Tibial artery (tissue), 4 donors: ENCODE results near the gene TMUB2.
A peak's percentile ranks its signal among the peaks of the same experiment; 100 is the strongest.

Experiments used
- DNase-seq, 2 donors: peaks; one replicate each; pipeline ENCODE4 v3.0.0-alpha.2; 2019
- H3K27ac ChIP-seq, 2 donors: fragments of 200-600 bp; sonication (generic) in 1 of 2; 1 replicate in 1 of 2; 2 replicates in 1 of 2; pipeline ENCODE4 v1.5.1; 2018 to 2019; ENCODE audit warnings: mild to moderate bottlenecking in 1 of 2
- H3K27me3 ChIP-seq, 2 donors: fragments of 200-600 bp; sonication (generic) in 1 of 2; one replicate each; pipeline versions ENCODE4 v1.5.1 to v1.6.0; 2016 to 2019
- H3K36me3 ChIP-seq, 3 donors: fragments of 200-600 bp; sonication (generic) in 2 of 3; one replicate each; pipeline ENCODE4 v1.5.1; 2016 to 2019; ENCODE audit warnings: mild to moderate bottlenecking in 2 of 3
- H3K4me1 ChIP-seq, 4 donors: fragments of 200-600 bp; sonication (generic) in 2 of 4; 1 replicate in 3 of 4; 2 replicates in 1 of 4; pipeline ENCODE4 v1.5.1; 2016 to 2019
- H3K4me3 ChIP-seq, 2 donors: fragments of 200-600 bp; sonication (generic) in 1 of 2; 1 replicate in 1 of 2; 2 replicates in 1 of 2; pipeline ENCODE4 v1.5.1; 2018 to 2019; ENCODE audit warnings: mild to moderate bottlenecking in 2 of 2
- H3K9me3 ChIP-seq, 3 donors: fragments of 200-600 bp; sonication (generic) in 1 of 3; one replicate each; pipeline ENCODE4 v1.5.1; 2016 to 2019
- CTCF ChIP-seq, 2 experiments: fragments of 200-600 bp in 1 of 2; fragments of 450-650 bp in 1 of 2; IDR thresholded peaks; one replicate each; pipeline ENCODE4 v1.5.1; 2017 to 2019; ENCODE audit warnings: antibody characterized with exemption in 2 of 2, mild to moderate bottlenecking in 1 of 2, moderate library complexity in 1 of 2
- intact Hi-C: fragments of 100-400 bp; cut with DNase I; formaldehyde crosslinking; loops from one replicate; pipeline ENCODE4 v1.15.0; 2023; ENCODE audit warnings: low total_unique reads

TMUB2 gene

GRCh38 chr17:44216694-44217093 is 29.9 kb downstream of the TMUB2 start:
- H3K4me1 ChIP-seq, result peaks cover 0 to 29% (median 17%) of the 10 kb centered on the region in 4 donors

GRCh38 chr17:44217738-44218343 is 31.1 kb downstream of the TMUB2 start:
- Histone ChIP-seq H3K36me3 (peaks cover 33 to 45% (median 40%) of the 10 kb centered on the region in 3 donors), H3K9me3 (no peaks in the 10 kb centered on the region), H3K4me1 (peaks cover 0 to 29% (median 22%) of the 10 kb centered on the region in 4 donors), H3K27ac (peak overlapping the region; percentile 94 to 99), H3K27me3 (no peaks in the 10 kb centered on the region), H3K4me3 (peak overlapping the region; percentile 81 to 83)
- DNase-seq, result no peak
- intact Hi-C loops, result loop anchor here (2.0 kb wide), 1 partner anchor 107 kb away; the partner anchor contains the start of gene SLC25A39
- TF ChIP-seq CTCF (IDR thresholded peaks at IDR 0.05), result no peak

More at GRCh38 chr17:44216694-44217093, 29.9 kb downstream of the TMUB2 start:
- no peak overlapping the region for H3K4me3 ChIP-seq
- intact Hi-C loops, result no loop called here
- H3K27me3 ChIP-seq, result no peaks in the 10 kb centered on the region
- H3K9me3 ChIP-seq, result no peaks in the 10 kb centered on the region
- peaks cover 34 to 56% (median 40%) of the 10 kb centered on the region in 3 donors for H3K36me3 ChIP-seq
- no peak for TF ChIP-seq CTCF (IDR thresholded peaks at IDR 0.05)
- no peak overlapping the region for H3K27ac ChIP-seq
- no peak for DNase-seq

- H3K9me3 ChIP-seq, result no peaks in the 10 kb centered on the region
- H3K4me3 ChIP-seq, result peak overlapping the region; percentile 81 to 83
- peak; percentile 32 to 72 for TF ChIP-seq CTCF (IDR thresholded peaks at IDR 0.05)
- H3K36me3 ChIP-seq, result peaks cover 33 to 38% (median 35%) of the 10 kb centered on the region in 3 donors
- H3K4me1 ChIP-seq, result peaks cover 0 to 36% (median 28%) of the 10 kb centered on the region in 4 donors
- no peaks in the 10 kb centered on the region for H3K27me3 ChIP-seq
- peak overlapping the region; percentile 94 to 99 for H3K27ac ChIP-seq
- peak; percentile 77 to 94 for DNase-seq
- intact Hi-C loops, result loop anchor here (1.0 to 2.0 kb wide), 2 partner anchors 18 to 106 kb away; partner anchors contain the start of gene SLC25A39
Observed at GRCh38 chr17:44218344-44219107, 31.8 kb downstream of the TMUB2 start.

DNA sequence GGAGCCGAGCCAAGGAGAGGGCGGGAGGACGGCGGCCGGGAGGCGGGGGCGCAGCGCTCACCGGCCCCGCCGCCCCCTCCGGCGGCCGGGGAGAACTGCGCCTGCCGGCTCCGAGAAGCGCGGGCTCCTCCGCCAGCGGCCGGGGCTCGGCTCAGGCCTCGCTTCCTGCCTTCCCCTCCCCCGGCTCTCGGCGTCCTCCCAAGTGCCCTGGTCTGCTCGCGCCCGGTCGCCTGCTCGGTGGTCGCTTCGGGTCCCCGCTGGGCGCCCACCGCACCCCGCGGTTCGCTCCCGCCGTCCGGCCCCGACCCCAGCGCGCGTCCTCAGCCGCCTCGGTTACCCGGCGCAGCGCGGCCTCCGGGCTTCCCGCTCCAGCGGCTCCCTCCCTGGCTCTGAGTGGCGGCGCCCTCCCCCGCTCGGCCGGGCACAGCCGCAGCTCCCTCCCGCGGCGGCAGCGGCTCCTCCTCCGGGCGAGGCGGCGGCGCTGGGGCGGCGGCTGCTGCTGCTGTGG is 32.4 kb downstream of the TMUB2 start:
- intact Hi-C loops, result loop anchor here (1.0 to 2.0 kb wide), 2 partner anchors 19 to 106 kb away; partner anchors contain the start of gene SLC25A39
- H3K27ac ChIP-seq, result peak overlapping the region; percentile 94 to 99
- H3K36me3 ChIP-seq, result peaks cover 29 to 32% (median 30%) of the 10 kb centered on the region in 3 donors
- peak; percentile 46 to 78 for TF ChIP-seq CTCF (IDR thresholded peaks at IDR 0.05)
- no peaks in the 10 kb centered on the region for H3K27me3 ChIP-seq
- DNase-seq, result peak; percentile 46 to 78
- H3K4me1 ChIP-seq, result peaks cover 0 to 42% (median 34%) of the 10 kb centered on the region in 4 donors
- H3K9me3 ChIP-seq, result no peaks in the 10 kb centered on the region
- H3K4me3 ChIP-seq, result peak overlapping the region; percentile 81 to 83

GRCh38 chr17:44219616-44220212 is 32.9 kb downstream of the TMUB2 start, which contains the start of gene UBTF:
UBTF (minus strand) TSS chr17:44219675; CDS start chr17:44218229, 1,446 bp downstream.
- H3K27ac ChIP-seq, result peak within 1 kb of the TSS; percentile 94 to 99
- no peak for TF ChIP-seq CTCF (IDR thresholded peaks at IDR 0.05)
- H3K36me3 ChIP-seq, result peaks cover 23 to 26% (median 24%) of the 10 kb centered on the region in 3 donors
- peaks cover 0 to 48% (median 38%) of the 10 kb centered on the region in 4 donors for H3K4me1 ChIP-seq
- peak within 1 kb of the TSS; percentile 81 to 83 for H3K4me3 ChIP-seq
- no peaks in the 10 kb centered on the region for H3K9me3 ChIP-seq
- intact Hi-C loops, result loop anchor here (1.0 to 2.0 kb wide), 2 partner anchors 19 to 105 kb away; partner anchors contain the start of gene SLC25A39
- DNase-seq, result peak; percentile 53 to 86
- no peaks in the 10 kb centered on the region for H3K27me3 ChIP-seq
